ENCODE results near the gene NIPAL3. TPM values are rescaled to one million over a fixed set of nuclear protein-coding genes. Genes with fewer than 3 reads are reported as not detected.
"Not testable (repeated sequence)": the region's sequence is repeated elsewhere in the genome, so short reads cannot be mapped to it uniquely, and the experiment has no call there.

The NIPAL3 gene
- total RNA-seq, 4 donors from 2014 or later, result 34.8 to 55.8 (median 46.8) TPM

DNA sequence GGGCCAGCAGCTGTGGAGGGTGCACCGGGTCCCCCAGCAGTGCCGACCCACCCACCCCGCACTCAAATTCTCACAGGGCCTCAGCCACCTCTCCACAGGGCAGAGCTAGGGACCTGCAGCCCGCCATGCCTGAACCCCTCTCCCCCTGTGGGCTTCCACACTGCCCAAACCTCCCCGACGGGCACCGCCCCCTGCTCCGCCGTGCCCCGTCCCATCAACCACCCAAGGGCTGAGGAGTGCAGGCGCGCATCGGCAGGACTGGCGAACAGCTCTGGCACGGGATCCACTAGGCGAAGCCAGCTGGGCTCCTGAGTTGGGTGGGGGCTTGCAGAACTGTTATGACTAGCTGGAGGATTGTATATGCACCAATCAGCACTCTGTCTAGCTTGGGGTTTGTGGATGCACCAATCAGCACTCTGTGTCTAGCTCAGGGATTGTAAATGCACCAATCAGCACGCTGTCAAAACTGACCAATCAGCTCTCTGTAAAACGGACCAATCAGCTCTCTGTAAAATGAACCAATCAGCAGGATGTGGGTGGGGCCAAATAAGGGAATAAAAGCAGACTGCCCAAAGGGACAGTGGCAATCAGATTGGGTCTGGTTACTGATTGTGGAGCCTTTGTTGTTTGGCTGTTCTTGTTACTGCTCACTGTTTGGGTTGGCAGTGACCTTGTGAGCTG is 74.6 kb downstream of the NIPAL3 start:
- no peak for DNase-seq
- Histone ChIP-seq H3K27me3 (no peaks in the 10 kb centered on the region), H3K36me3 (no peaks in the 10 kb centered on the region), H3K4me3 (no peak overlapping the region), H3K27ac (no peak overlapping the region), H3K4me1 (no peaks in the 10 kb centered on the region), H3K9me3 (no peaks in the 10 kb centered on the region)
- TF ChIP-seq POLR2A (IDR thresholded peaks at IDR 0.05) (no peak), POLR2AphosphoS5 (IDR thresholded peaks at IDR 0.05) (no peak), EP300 (IDR thresholded peaks at IDR 0.05; ENCODE audit: low read depth) (no peak)
- TF ChIP-seq, protein P1, sequence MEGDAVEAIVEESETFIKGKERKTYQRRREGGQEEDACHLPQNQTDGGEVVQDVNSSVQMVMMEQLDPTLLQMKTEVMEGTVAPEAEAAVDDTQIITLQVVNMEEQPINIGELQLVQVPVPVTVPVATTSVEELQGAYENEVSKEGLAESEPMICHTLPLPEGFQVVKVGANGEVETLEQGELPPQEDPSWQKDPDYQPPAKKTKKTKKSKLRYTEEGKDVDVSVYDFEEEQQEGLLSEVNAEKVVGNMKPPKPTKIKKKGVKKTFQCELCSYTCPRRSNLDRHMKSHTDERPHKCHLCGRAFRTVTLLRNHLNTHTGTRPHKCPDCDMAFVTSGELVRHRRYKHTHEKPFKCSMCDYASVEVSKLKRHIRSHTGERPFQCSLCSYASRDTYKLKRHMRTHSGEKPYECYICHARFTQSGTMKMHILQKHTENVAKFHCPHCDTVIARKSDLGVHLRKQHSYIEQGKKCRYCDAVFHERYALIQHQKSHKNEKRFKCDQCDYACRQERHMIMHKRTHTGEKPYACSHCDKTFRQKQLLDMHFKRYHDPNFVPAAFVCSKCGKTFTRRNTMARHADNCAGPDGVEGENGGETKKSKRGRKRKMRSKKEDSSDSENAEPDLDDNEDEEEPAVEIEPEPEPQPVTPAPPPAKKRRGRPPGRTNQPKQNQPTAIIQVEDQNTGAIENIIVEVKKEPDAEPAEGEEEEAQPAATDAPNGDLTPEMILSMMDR (IDR thresholded peaks at IDR 0.05), result no peak
- in situ Hi-C loops (cut with MboI; ENCODE audit: low pct_ligation_motif_present in 1 of 4, low pct_unique_long_range_greater_than_20kb in 1 of 4, low sequenced_read_pairs in 3 of 4), result no loop called here
- intact Hi-C loops (cut with DNase I; ENCODE audit: low total_unique reads), result no loop called here
- WGBS, 2 donors (ENCODE audit: low coverage in 1 of 2), result 94% methylated on average over 3 of the region's 18 CpGs; no CpG with 5 or more reads in 1 of the 2 donors

DNA sequence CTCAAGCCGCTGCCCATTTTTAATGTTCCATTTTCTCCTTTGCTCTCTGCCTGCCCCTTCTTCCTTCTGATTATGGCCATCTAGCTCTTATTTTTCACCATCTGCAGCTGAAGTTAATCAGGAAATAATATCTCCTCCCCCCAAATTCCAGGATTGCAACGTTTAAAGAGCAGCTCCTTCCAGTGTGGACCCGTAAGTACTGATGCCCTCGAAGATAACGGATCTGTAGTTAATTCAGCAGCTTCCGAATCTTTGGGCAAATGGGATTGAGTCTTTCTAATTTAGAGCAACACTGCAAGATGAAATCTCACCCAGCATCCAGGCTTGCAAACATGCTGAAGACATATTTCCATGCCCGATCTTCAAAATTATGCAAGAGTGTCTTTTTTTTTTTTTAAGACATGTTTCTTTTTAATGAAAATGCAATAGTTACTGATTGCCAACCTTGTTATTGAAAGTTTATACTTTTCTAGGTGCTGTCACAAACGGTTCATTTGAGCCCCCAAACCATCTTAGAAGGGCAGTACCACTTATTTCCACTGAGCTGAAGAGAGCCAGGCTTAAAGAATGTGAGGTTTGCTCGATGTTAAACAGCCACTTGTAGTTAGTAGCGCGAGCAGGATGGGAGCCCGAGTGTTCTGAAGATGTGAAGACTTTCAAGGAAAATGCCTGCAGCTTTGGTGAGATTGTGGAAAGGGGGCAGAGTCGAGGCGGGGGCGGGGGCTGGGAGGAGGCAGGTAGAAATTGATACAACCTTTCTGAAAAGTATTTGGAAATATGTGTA is 76.2 kb downstream of the NIPAL3 start:
- no peak for TF ChIP-seq POLR2AphosphoS5 (IDR thresholded peaks at IDR 0.05)
- TF ChIP-seq, protein P1 (IDR thresholded peaks at IDR 0.05), result no peak
- no peak for TF ChIP-seq POLR2A (IDR thresholded peaks at IDR 0.05)
- no peak for TF ChIP-seq EP300 (IDR thresholded peaks at IDR 0.05; ENCODE audit: low read depth)
- WGBS, 2 donors (ENCODE audit: low coverage in 1 of 2), result 59 to 69% methylated on average over 12 to 15 of the region's 15 CpGs
- H3K27ac ChIP-seq, result no peak overlapping the region
- in situ Hi-C loops (cut with MboI; ENCODE audit: low pct_ligation_motif_present in 1 of 4, low pct_unique_long_range_greater_than_20kb in 1 of 4, low sequenced_read_pairs in 3 of 4) (no loop called here), intact Hi-C loops (cut with DNase I; ENCODE audit: low total_unique reads) (no loop called here)
- H3K36me3 ChIP-seq, result no peaks in the 10 kb centered on the region
- no peak for DNase-seq
- no peaks in the 10 kb centered on the region for H3K4me1 ChIP-seq
- no peaks in the 10 kb centered on the region for H3K27me3 ChIP-seq
- H3K4me3 ChIP-seq, result no peak overlapping the region
- no peaks in the 10 kb centered on the region for H3K9me3 ChIP-seq

DNA sequence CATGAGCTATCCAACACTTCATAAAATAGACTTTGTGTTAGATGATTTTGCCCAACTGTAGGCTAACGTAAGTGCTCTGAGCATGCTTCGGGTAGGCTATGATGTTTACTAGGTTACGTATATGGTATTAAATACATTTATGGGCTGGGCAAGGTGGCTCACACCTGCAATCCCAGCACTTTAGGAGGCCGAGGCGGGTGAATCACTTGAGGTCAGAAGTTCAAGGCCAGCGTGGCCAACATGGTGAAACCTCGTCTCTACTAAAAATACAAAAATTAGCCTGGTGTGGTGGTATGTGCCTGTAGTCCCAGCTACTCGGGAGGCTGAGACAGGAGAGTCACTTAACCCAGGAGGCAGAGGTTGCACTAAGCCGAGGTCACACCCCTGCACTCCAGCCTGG is 77.3 kb downstream of the NIPAL3 start:
- H3K9me3 ChIP-seq; H3K36me3 ChIP-seq; H3K27me3 ChIP-seq; DNase-seq; H3K4me1 ChIP-seq; H3K27ac ChIP-seq; in situ Hi-C loops (cut with MboI; ENCODE audit: low pct_ligation_motif_present in 1 of 4, low pct_unique_long_range_greater_than_20kb in 1 of 4, low sequenced_read_pairs in 3 of 4); H3K4me3 ChIP-seq; intact Hi-C loops (cut with DNase I; ENCODE audit: low total_unique reads): not testable (repeated sequence)
- 73 to 87% methylated on average over 7 to 9 of the region's 9 CpGs for WGBS, 2 donors (ENCODE audit: low coverage in 1 of 2)

DNA sequence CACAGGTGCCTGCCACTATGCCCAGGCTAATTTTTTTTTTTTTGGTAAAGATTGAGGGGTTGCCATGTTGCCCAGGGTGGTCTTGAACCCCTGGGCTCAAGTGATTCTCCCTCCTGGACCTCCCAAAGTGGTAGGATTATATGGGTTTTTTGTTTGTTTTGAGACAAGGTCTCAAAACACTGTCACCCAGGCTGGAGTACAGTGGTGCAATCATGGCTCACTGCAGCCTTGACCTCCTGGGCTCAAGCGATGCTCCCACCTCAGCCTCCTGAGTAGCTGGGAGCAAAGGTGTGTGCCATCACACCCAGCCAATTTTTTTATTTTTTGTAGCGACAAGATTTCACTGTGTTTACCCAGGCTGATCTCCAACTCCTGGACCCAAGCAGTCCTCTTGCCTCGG is 78.2 kb downstream of the NIPAL3 start:
- H3K4me3 ChIP-seq, result no peak overlapping the region
- TF ChIP-seq POLR2AphosphoS5 (IDR thresholded peaks at IDR 0.05), result no peak
- TF ChIP-seq, protein P1 (IDR thresholded peaks at IDR 0.05), result no peak
- no peak for TF ChIP-seq POLR2A (IDR thresholded peaks at IDR 0.05)
- no peak for TF ChIP-seq EP300 (IDR thresholded peaks at IDR 0.05; ENCODE audit: low read depth)
- H3K27ac ChIP-seq, result no peak overlapping the region
- no peaks in the 10 kb centered on the region for H3K27me3 ChIP-seq
- no peaks in the 10 kb centered on the region for H3K4me1 ChIP-seq
- 60 to 81% methylated on average over 1 to 3 of the region's 3 CpGs for WGBS, 2 donors (ENCODE audit: low coverage in 1 of 2)
- in situ Hi-C loops (cut with MboI; ENCODE audit: low pct_ligation_motif_present in 1 of 4, low pct_unique_long_range_greater_than_20kb in 1 of 4, low sequenced_read_pairs in 3 of 4) (no loop called here), intact Hi-C loops (cut with DNase I; ENCODE audit: low total_unique reads) (no loop called here)
- DNase-seq, result no peak
- H3K9me3 ChIP-seq, result no peaks in the 10 kb centered on the region
- no peaks in the 10 kb centered on the region for H3K36me3 ChIP-seq
